ENCODE results near the gene TRPV2. TPM values are rescaled to one million over a fixed set of nuclear protein-coding genes. Genes with fewer than 3 reads are reported as not detected.
"Not testable (repeated sequence)": the region's sequence is repeated elsewhere in the genome, so short reads cannot be mapped to it uniquely, and the experiment has no call there.

TRPV2 gene
- total RNA-seq, 1 experiment from 2014 or later = 1.0 TPM

DNA sequence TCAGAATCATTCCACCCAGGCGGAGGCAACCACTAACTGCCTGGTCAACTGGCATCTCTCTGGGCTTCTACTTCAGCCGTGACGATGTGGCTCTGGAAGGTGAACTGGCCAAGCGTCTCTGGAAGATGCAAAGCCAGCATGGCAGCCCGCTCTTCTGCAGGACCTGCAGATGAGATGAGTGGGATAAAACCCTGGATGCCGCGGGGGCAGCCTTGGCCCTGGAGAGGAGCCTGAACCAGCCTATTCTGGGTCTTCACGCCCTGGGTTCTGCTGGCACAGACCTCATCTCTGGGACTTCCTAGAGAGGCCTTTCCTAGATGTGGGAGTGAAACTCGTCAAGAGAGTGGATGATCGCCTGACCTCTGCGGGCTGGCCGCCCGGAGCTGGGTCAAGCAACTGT is 23.9 kb upstream of the TRPV2 start:
- Histone ChIP-seq H3K79me2 (ENCODE audit: insufficient read depth, low read length) (no peaks in the 10 kb centered on the region), H3K79me1 (ENCODE audit: insufficient read depth, low read depth, low read length, poor library complexity, severe bottlenecking) (no peaks in the 10 kb centered on the region), H3K9me3 (ENCODE audit: control insufficient read depth, low read depth, low read length) (no peaks in the 10 kb centered on the region), H2BK20ac (ENCODE audit: low read depth, low read length, poor library complexity, severe bottlenecking) (no peak overlapping the region), H3T11ph (ENCODE audit: low read length) (no peak overlapping the region), H2BK120ac (ENCODE audit: low read depth, low read length, poor library complexity, severe bottlenecking) (no peak overlapping the region), H4K5ac (ENCODE audit: insufficient read length, low read depth, low read length) (no peak overlapping the region), H2BK5ac (ENCODE audit: insufficient read length, low read length) (no peak overlapping the region), H2AK5ac (ENCODE audit: insufficient read length, low read length) (no peak overlapping the region), H3K4ac (ENCODE audit: low read depth, low read length) (no peak overlapping the region), H3K56ac (ENCODE audit: insufficient read length, low read depth, low read length) (no peak overlapping the region), H2AFZ (ENCODE audit: low read length) (no peak overlapping the region), H2BK15ac (ENCODE audit: low read depth, low read length) (no peak overlapping the region), H3K27me3 (ENCODE audit: insufficient read depth, low read length) (no peaks in the 10 kb centered on the region), H3K27ac (ENCODE audit: insufficient read length, low read depth, low read length) (no peak overlapping the region), H3K18ac (ENCODE audit: insufficient read length, low read depth, low read length) (no peak overlapping the region), H3K23me2 (ENCODE audit: insufficient read length, low read depth, low read length, poor library complexity, severe bottlenecking) (no peaks in the 10 kb centered on the region), H3K4me1 (ENCODE audit: insufficient read depth, low read length) (no peaks in the 10 kb centered on the region), H4K91ac (ENCODE audit: insufficient read length, low read depth, low read length) (no peak overlapping the region), H4K8ac (replicated peaks; ENCODE audit: insufficient read length, low read depth, low read length) (no peak overlapping the region), H3K14ac (ENCODE audit: insufficient read depth, low read length) (no peak overlapping the region), H2BK12ac (ENCODE audit: insufficient read length, low read depth, low read length) (no peak overlapping the region), H3K9ac (ENCODE audit: extremely low read depth, insufficient read length, low read length) (no peak overlapping the region), H3K23ac (ENCODE audit: insufficient read length, low read depth, low read length) (no peak overlapping the region), H3K4me2 (ENCODE audit: insufficient read depth, insufficient read length, low read length) (no peak overlapping the region), H4K20me1 (ENCODE audit: control insufficient read depth, insufficient read depth, insufficient read length) (no peaks in the 10 kb centered on the region)
- peaks cover 5 to 12% of the 10 kb centered on the region in 2 experiments for H3K4me1 Mint-ChIP-seq
- peaks cover 5 to 13% (median 7%) of the 10 kb centered on the region in 3 experiments; a peak in 4 of 7 replicates for H3K36me3 Mint-ChIP-seq (ENCODE audit: insufficient read depth in 1 of 3, low read depth in 3 of 3)
- WGBS (ENCODE audit: extremely low coverage, insufficient read length, low lambda C conversion rate) = no CpG with 5 or more reads among the region's 13 CpGs
- TF ChIP-seq, protein P1, sequence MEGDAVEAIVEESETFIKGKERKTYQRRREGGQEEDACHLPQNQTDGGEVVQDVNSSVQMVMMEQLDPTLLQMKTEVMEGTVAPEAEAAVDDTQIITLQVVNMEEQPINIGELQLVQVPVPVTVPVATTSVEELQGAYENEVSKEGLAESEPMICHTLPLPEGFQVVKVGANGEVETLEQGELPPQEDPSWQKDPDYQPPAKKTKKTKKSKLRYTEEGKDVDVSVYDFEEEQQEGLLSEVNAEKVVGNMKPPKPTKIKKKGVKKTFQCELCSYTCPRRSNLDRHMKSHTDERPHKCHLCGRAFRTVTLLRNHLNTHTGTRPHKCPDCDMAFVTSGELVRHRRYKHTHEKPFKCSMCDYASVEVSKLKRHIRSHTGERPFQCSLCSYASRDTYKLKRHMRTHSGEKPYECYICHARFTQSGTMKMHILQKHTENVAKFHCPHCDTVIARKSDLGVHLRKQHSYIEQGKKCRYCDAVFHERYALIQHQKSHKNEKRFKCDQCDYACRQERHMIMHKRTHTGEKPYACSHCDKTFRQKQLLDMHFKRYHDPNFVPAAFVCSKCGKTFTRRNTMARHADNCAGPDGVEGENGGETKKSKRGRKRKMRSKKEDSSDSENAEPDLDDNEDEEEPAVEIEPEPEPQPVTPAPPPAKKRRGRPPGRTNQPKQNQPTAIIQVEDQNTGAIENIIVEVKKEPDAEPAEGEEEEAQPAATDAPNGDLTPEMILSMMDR (conservative IDR thresholded peaks at IDR 0.05) = no peak
- no peak overlapping the region for H3K4me3 Mint-ChIP-seq
- H3K9me3 Mint-ChIP-seq = no peaks in the 10 kb centered on the region
- H3K27me3 Mint-ChIP-seq (ENCODE audit: low read depth) = no peaks in the 10 kb centered on the region
- H3K27ac Mint-ChIP-seq = no peak overlapping the region
- no peak for DNase-seq

DNA sequence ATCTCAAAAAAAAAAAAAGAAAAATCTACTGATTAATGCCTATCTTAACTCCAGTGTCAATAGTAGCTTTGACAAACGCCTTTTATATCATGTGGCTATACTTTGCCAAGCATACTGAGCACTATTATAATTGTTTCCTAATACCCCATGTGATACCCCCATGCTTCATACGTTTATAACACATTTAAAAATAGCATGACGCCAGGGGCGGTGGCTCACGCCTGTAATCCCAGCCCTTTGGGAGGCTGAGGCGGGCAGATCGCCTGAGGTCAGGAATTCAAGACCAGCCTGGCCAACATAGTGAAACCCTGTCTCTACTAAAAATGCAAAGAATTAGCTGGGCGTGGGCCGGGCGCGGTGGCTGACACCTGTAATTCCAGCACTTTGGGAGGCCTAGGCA is 22.9 kb upstream of the TRPV2 start:
- H3K18ac ChIP-seq (ENCODE audit: insufficient read length, low read depth, low read length); H3K4me3 Mint-ChIP-seq; H3T11ph ChIP-seq (ENCODE audit: low read length); H3K79me2 ChIP-seq (ENCODE audit: insufficient read depth, low read length); H4K91ac ChIP-seq (ENCODE audit: insufficient read length, low read depth, low read length); H3K4me1 ChIP-seq (ENCODE audit: insufficient read depth, low read length); H3K9me3 ChIP-seq (ENCODE audit: control insufficient read depth, low read depth, low read length); H3K4ac ChIP-seq (ENCODE audit: low read depth, low read length); H4K20me1 ChIP-seq (ENCODE audit: control insufficient read depth, insufficient read depth, insufficient read length); H3K9ac ChIP-seq (ENCODE audit: extremely low read depth, insufficient read length, low read length); H3K27ac Mint-ChIP-seq; H2BK15ac ChIP-seq (ENCODE audit: low read depth, low read length); H3K27me3 ChIP-seq (ENCODE audit: insufficient read depth, low read length); H3K79me1 ChIP-seq (ENCODE audit: insufficient read depth, low read depth, low read length, poor library complexity, severe bottlenecking); H2BK20ac ChIP-seq (ENCODE audit: low read depth, low read length, poor library complexity, severe bottlenecking); H3K56ac ChIP-seq (ENCODE audit: insufficient read length, low read depth, low read length); H2BK120ac ChIP-seq (ENCODE audit: low read depth, low read length, poor library complexity, severe bottlenecking); H3K27me3 Mint-ChIP-seq (ENCODE audit: low read depth); H3K23ac ChIP-seq (ENCODE audit: insufficient read length, low read depth, low read length); H2AK5ac ChIP-seq (ENCODE audit: insufficient read length, low read length); H2BK5ac ChIP-seq (ENCODE audit: insufficient read length, low read length); H3K23me2 ChIP-seq (ENCODE audit: insufficient read length, low read depth, low read length, poor library complexity, severe bottlenecking); H3K27ac ChIP-seq (ENCODE audit: insufficient read length, low read depth, low read length); H4K8ac ChIP-seq (replicated peaks; ENCODE audit: insufficient read length, low read depth, low read length); H2AFZ ChIP-seq (ENCODE audit: low read length); H4K5ac ChIP-seq (ENCODE audit: insufficient read length, low read depth, low read length); H3K14ac ChIP-seq (ENCODE audit: insufficient read depth, low read length); H2BK12ac ChIP-seq (ENCODE audit: insufficient read length, low read depth, low read length); DNase-seq; H3K4me2 ChIP-seq (ENCODE audit: insufficient read depth, insufficient read length, low read length); H3K9me3 Mint-ChIP-seq: not testable (repeated sequence)
- WGBS (ENCODE audit: extremely low coverage, insufficient read length, low lambda C conversion rate) = no CpG with 5 or more reads among the region's 11 CpGs
- Mint-ChIP-seq H3K36me3 (ENCODE audit: insufficient read depth in 1 of 3, low read depth in 3 of 3) (peaks cover 5 to 13% (median 7%) of the 10 kb centered on the region in 3 experiments; a peak in 4 of 7 replicates), H3K4me1 (peaks cover 5 to 12% of the 10 kb centered on the region in 2 experiments)
